Gastroesophageal sphincter (tissue), 3 donors: Measurements from ENCODE around the gene FAM222B.

Experiments
- CTCF ChIP-seq, 4 experiments: fragments of 200-600 bp in 2 of 4; fragments of 450-650 bp in 2 of 4; sonication (generic) in 1 of 4; IDR thresholded peaks; one replicate each; pipeline ENCODE4 v1.5.1; 2017 to 2019; ENCODE audit warnings: antibody characterized with exemption in 4 of 4, mild to moderate bottlenecking in 2 of 4, moderate library complexity in 2 of 4
- POLR2A ChIP-seq, 2 donors: fragments of 450-650 bp; IDR thresholded peaks; one replicate each; pipeline ENCODE4 v1.6.1; 2017; ENCODE audit warnings: antibody characterized with exemption in 2 of 2, mild to moderate bottlenecking in 2 of 2, moderate library complexity in 1 of 2

DNA sequence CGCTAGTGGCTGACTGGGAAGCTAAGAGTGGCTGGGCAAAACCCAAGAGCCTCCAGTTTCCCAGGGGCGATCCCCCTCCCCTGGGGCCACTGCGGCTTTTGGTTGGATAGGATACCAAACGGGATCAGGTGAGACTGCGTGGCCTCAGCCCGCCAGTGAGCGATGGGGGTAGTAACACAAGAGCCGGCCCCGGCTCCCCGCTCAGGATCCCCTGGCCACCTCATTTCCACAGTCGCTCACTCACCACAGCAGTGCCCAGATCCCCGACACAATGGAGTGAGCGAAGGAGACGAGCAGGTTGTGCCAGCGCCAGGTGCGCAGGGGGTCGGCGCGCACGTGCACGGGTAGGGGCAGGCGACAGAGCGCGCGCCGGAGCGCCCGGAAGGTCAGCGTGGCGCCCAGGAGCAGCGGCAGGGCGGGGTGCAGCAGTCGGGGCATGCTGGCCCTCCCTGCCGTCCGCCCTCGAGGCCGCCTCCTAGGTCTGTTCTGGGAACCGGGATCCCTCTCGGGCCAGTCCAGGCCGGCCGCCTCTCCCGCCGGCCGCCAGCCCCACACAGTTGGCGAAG lies 116.8 kb downstream of the FAM222B start:
- TF ChIP-seq CTCF (IDR thresholded peaks at IDR 0.05) (no peak), POLR2A (IDR thresholded peaks at IDR 0.05) (peak in 1 of 2 donors; percentile 9)
